Activated CD8-positive, alpha-beta T cell treated with anti-CD3 and anti-CD28 coated beads for 36 hours (primary cell): Measurements from ENCODE around the gene PLA2G4D. TPM values are rescaled to one million over a fixed set of nuclear protein-coding genes. Genes with fewer than 3 reads are reported as not detected.

Source experiments
- ATAC-seq: fragments of 200-7000 bp; cut with Tn5 transposase; one replicate; pipeline ENCODE4 v1.10.0; 2021; ENCODE audit warnings: mild to moderate bottlenecking, moderate library complexity
- CTCF ChIA-PET: fragments of 350-600 bp; sonication (Branson Sonifier 250); formaldehyde crosslinking; loops from one replicate; lab custom pipeline; 2021; ENCODE audit warnings: antibody characterized with exemption; lab: Charles Lee
- POLR2A ChIA-PET: fragments of 350-600 bp; sonication (Branson Sonifier 250); formaldehyde crosslinking; loops from one replicate; lab custom pipeline; 2021; ENCODE audit warnings: antibody characterized with exemption; lab: Charles Lee
- DNase-seq: peaks from one replicate; pipeline ENCODE4 v3.0.0-alpha.2; 2020
- H3K27ac Mint-ChIP-seq: one replicate; pipeline ENCODE4 v1.8.0; 2021; ENCODE audit warnings: mild to moderate bottlenecking, mixed read lengths
- H3K27me3 Mint-ChIP-seq: one replicate; pipeline ENCODE4 v1.8.0; 2021; ENCODE audit warnings: mixed read lengths
- H3K36me3 Mint-ChIP-seq: one replicate; pipeline ENCODE4 v1.8.0; 2021; ENCODE audit warnings: low read depth, mixed read lengths
- H3K4me1 Mint-ChIP-seq: one replicate; pipeline ENCODE4 v1.8.0; 2021; ENCODE audit warnings: low read depth, mixed read lengths
- H3K4me3 Mint-ChIP-seq: one replicate; pipeline ENCODE4 v1.8.0; 2021; ENCODE audit warnings: mild to moderate bottlenecking, moderate library complexity, mixed read lengths
- H3K9me3 Mint-ChIP-seq: one replicate; pipeline ENCODE4 v1.8.0; 2021; ENCODE audit warnings: mixed read lengths
- intact Hi-C: fragments of 100-400 bp; cut with micrococcal nuclease; formaldehyde crosslinking; loops from one replicate; pipeline ENCODE4 v1.10.0; 2022
- total RNA-seq, 2 experiments: library from RNA; stranded (reverse); gene quantifications; one replicate each; pipeline ENCODE4 v1.2.3, GENCODE V29; 2021
- TF ChIP-seq, protein P1 (sequence below): fragments of 200-600 bp; IDR thresholded peaks from one replicate; pipeline ENCODE4 v1.8.0; 2022; ENCODE audit warnings: antibody characterized with exemption, mild to moderate bottlenecking

PLA2G4D gene
- total RNA-seq, 2 experiments from 2014 or later, result not detected

DNA sequence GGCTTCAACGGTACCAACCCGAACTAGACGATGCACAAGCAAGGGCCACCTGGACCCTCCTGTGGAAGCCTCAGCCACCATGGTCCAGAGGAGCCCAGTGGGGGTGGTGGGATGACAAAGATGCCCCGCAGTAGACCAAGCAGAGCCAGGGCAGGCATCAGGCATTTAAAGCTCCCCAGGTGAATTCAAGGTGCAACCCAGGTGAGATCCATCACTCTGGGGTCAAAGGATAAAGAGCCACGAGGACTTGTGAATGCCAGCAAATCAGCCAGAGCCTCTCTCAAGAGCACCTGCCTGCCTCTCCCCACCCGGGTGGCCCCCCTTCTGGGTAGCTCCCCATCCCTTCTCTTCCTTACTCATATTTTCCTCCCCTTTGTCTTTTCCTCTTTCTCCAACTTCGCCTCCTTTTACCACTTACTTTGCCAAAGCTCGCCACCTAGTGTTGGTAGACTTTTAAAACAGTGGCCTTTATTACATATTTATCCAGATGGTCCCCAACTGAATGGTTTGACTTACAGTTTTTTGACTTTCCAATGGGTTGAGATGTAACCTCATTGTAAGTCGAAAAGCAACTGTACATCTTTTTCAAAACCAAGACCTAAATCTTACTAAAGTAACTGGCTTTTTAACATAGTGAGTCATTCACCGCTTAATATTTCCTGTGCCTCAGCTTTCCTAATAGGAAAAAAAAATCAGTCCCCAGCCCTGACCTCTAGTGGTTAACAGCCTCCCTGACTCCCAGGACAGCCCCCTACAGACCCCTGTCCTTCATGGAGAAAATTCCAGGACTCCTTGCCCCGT lies 43.3 kb upstream of the PLA2G4D start:
- DNase-seq, result peak; percentile 41
- Mint-ChIP-seq H3K27me3 (no peaks in the 10 kb centered on the region), H3K4me1 (no peaks in the 10 kb centered on the region), H3K36me3 (no peaks in the 10 kb centered on the region), H3K4me3 (no peak overlapping the region), H3K27ac (no peak overlapping the region), H3K9me3 (no peaks in the 10 kb centered on the region)
- POLR2A ChIA-PET, result no interaction called here
- intact Hi-C loops, result loop anchor here (10.0 kb wide), 2 partner anchors 73 to 143 kb away; no protein-coding TSS in a partner anchor
- TF ChIP-seq, protein P1, sequence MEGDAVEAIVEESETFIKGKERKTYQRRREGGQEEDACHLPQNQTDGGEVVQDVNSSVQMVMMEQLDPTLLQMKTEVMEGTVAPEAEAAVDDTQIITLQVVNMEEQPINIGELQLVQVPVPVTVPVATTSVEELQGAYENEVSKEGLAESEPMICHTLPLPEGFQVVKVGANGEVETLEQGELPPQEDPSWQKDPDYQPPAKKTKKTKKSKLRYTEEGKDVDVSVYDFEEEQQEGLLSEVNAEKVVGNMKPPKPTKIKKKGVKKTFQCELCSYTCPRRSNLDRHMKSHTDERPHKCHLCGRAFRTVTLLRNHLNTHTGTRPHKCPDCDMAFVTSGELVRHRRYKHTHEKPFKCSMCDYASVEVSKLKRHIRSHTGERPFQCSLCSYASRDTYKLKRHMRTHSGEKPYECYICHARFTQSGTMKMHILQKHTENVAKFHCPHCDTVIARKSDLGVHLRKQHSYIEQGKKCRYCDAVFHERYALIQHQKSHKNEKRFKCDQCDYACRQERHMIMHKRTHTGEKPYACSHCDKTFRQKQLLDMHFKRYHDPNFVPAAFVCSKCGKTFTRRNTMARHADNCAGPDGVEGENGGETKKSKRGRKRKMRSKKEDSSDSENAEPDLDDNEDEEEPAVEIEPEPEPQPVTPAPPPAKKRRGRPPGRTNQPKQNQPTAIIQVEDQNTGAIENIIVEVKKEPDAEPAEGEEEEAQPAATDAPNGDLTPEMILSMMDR, result peak; percentile 73
- ATAC-seq, result no peak
- CTCF ChIA-PET, result interaction anchor here (0.6 to 2.9 kb wide), 22 partner anchors 11 to 263 kb away, joined by 3 to 15 read pairs (median 4); partner anchors contain the start of genes EHD4 and PLA2G4D

DNA sequence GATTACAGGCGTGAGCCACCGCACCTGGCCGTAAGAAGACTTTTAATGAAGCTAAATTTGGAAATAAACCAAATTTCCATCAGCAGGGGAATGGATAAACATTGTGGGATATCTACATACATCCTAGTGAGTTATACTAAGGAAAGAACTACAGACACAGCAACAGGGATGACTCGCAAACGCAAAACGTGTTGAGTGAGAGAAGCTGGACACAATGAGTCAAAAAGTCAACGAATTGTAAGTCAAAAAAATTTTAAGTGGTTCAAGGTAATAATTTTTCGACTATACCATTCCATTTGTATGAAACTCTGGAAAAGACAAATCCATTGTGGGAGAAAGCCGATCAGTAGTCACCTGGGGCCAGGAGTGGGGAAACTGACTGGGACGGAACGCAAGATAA lies 42.2 kb upstream of the PLA2G4D start:
- H3K4me1 Mint-ChIP-seq, result no peaks in the 10 kb centered on the region
- H3K4me3 Mint-ChIP-seq, result no peak overlapping the region
- H3K36me3 Mint-ChIP-seq, result no peaks in the 10 kb centered on the region
- TF ChIP-seq, protein P1, result no peak
- CTCF ChIA-PET, result interaction anchor here (0.6 kb wide), 1 partner anchor 249 kb away, joined by 3 read pairs; no protein-coding TSS in a partner anchor
- no peaks in the 10 kb centered on the region for H3K9me3 Mint-ChIP-seq
- ATAC-seq (no peak), DNase-seq (no peak)
- intact Hi-C loops, result loop anchor here (10.0 kb wide), 2 partner anchors 72 to 142 kb away; no protein-coding TSS in a partner anchor
- no peaks in the 10 kb centered on the region for H3K27me3 Mint-ChIP-seq
- no peak overlapping the region for H3K27ac Mint-ChIP-seq
- POLR2A ChIA-PET, result no interaction called here

- ATAC-seq (no peak), DNase-seq (no peak)
- Mint-ChIP-seq H3K36me3 (no peaks in the 10 kb centered on the region), H3K4me1 (no peaks in the 10 kb centered on the region), H3K4me3 (no peak overlapping the region), H3K27me3 (no peaks in the 10 kb centered on the region), H3K27ac (no peak overlapping the region), H3K9me3 (no peaks in the 10 kb centered on the region)
- TF ChIP-seq, protein P1, result no peak
- ChIA-PET POLR2A (no interaction called here), CTCF (interaction anchor here (1.2 to 2.9 kb wide), 5 partner anchors 10 to 145 kb away, joined by 3 to 20 read pairs (median 8); no protein-coding TSS in a partner anchor)
- intact Hi-C loops, result loop anchor here (10.0 kb wide), 2 partner anchors 71 to 141 kb away; no protein-coding TSS in a partner anchor
These were observed 41.0 kb upstream of the PLA2G4D start for GRCh38 chr15:42135351-42135750.

- Mint-ChIP-seq H3K36me3 (no peaks in the 10 kb centered on the region), H3K4me1 (no peaks in the 10 kb centered on the region), H3K27ac (no peak overlapping the region), H3K27me3 (no peaks in the 10 kb centered on the region), H3K9me3 (no peaks in the 10 kb centered on the region), H3K4me3 (no peak overlapping the region)
- ATAC-seq (no peak), DNase-seq (no peak)
- POLR2A ChIA-PET, result interaction anchor here (0.6 to 0.7 kb wide), 2 partner anchors 383 to 763 kb away, joined by 3 to 4 read pairs; no protein-coding TSS in a partner anchor
- TF ChIP-seq, protein P1, result no peak
- CTCF ChIA-PET, result interaction anchor here (0.8 to 2.9 kb wide), 10 partner anchors 10 to 145 kb away, joined by 3 to 20 read pairs (median 4); no protein-coding TSS in a partner anchor
- intact Hi-C loops, result loop anchor here (10.0 kb wide), 2 partner anchors 70 to 140 kb away; no protein-coding TSS in a partner anchor
These were observed 40.4 kb upstream of the PLA2G4D start for GRCh38 chr15:42134617-42135245.
